Thoracic aorta (tissue), 2 donors: Measurements from ENCODE around the gene MAGI1. TPM values are rescaled to one million over a fixed set of nuclear protein-coding genes. Genes with fewer than 3 reads are reported as not detected.

Experiments
- ATAC-seq: fragments of 150-250 bp; one replicate; pipeline ENCODE4 v1.8.0; 2017; ENCODE audit warnings: low read depth; ENCODE audit not compliant: insufficient number of reproducible peaks, low FRiP score
- DNase-seq: peaks from one replicate; pipeline ENCODE4 v3.0.0-alpha.2; 2020; ENCODE audit warnings: low spot score
- H3K27ac ChIP-seq, 2 donors: fragments of 200-600 bp; sonication (generic); 1 replicate in 1 of 2; 2 replicates in 1 of 2; pipeline ENCODE4 v1.5.1; 2016; ENCODE audit warnings: mild to moderate bottlenecking in 2 of 2, moderate library complexity in 2 of 2
- H3K27me3 ChIP-seq: fragments of 200-600 bp; sonication (generic); replicated peaks from 2 replicates; pipeline ENCODE4 v1.6.0; 2016; ENCODE audit warnings: mild to moderate bottlenecking; ENCODE audit not compliant: insufficient read depth
- H3K36me3 ChIP-seq: fragments of 200-600 bp; sonication (generic); one replicate; pipeline ENCODE4 v1.5.1; 2016
- H3K4me1 ChIP-seq, 2 donors: fragments of 200-600 bp; sonication (generic); 1 replicate in 1 of 2; 2 replicates in 1 of 2; pipeline versions ENCODE4 v1.5.1 to v1.6.0; 2016; ENCODE audit warnings: low read depth in 2 of 2, mild to moderate bottlenecking in 1 of 2; ENCODE audit not compliant: control insufficient read depth in 1 of 2
- H3K4me3 ChIP-seq: fragments of 200-600 bp; sonication (generic); 2 replicates; pipeline ENCODE4 v1.5.1; 2016; ENCODE audit warnings: mild to moderate bottlenecking
- H3K9me3 ChIP-seq: fragments of 200-600 bp; sonication (generic); 2 replicates; pipeline ENCODE4 v1.5.1; 2016
- CTCF ChIP-seq: fragments of 200-600 bp; sonication (generic); IDR thresholded peaks from one replicate; pipeline ENCODE4 v1.5.1; 2019; ENCODE audit warnings: antibody characterized with exemption
- total RNA-seq, 2 donors: library from RNA; depleted of rRNA; stranded (reverse); fragments of >200 nt; gene quantifications; one replicate each; pipeline versions ENCODE4 v1.1.0 to v1.2.3, GENCODE V29; 2016

MAGI1 gene
- total RNA-seq, 2 donors from 2014 or later: 48.2 to 88.5 TPM

GRCh38 chr3:65974509-65974908 lies 64.2 kb downstream of the MAGI1 start:
- no peak for TF ChIP-seq CTCF
- DNase-seq (no peak), ATAC-seq (no peak)
- Histone ChIP-seq H3K36me3 (no peaks in the 10 kb centered on the region), H3K27me3 (no peaks in the 10 kb centered on the region), H3K9me3 (no peaks in the 10 kb centered on the region), H3K27ac (peak overlapping the region; percentile 54 to 58), H3K4me1 (peaks cover 20 to 44% of the 10 kb centered on the region in 2 donors), H3K4me3 (no peak overlapping the region)

- Histone ChIP-seq H3K27me3 (no peaks in the 10 kb centered on the region), H3K4me1 (peaks cover 12 to 32% of the 10 kb centered on the region in 2 donors), H3K36me3 (no peaks in the 10 kb centered on the region), H3K9me3 (no peaks in the 10 kb centered on the region), H3K4me3 (no peak overlapping the region), H3K27ac (no peak overlapping the region)
- no peak for ATAC-seq
- TF ChIP-seq CTCF: no peak
- DNase-seq: no peak
Measured at GRCh38 chr3:65972765-65973164, 66.0 kb downstream of the MAGI1 start.

GRCh38 chr3:65971293-65972252 lies 67.1 kb downstream of the MAGI1 start:
- Histone ChIP-seq H3K27me3 (no peaks in the 10 kb centered on the region), H3K4me1 (peaks cover 12 to 30% of the 10 kb centered on the region in 2 donors), H3K27ac (peak overlapping the region; percentile 3 to 24), H3K9me3 (no peaks in the 10 kb centered on the region), H3K4me3 (no peak overlapping the region), H3K36me3 (no peaks in the 10 kb centered on the region)
- ATAC-seq (no peak), DNase-seq (no peak)
- no peak for TF ChIP-seq CTCF

- H3K27ac ChIP-seq: no peak overlapping the region
- TF ChIP-seq CTCF: no peak
- ATAC-seq (no peak), DNase-seq (no peak)
- H3K9me3 ChIP-seq: no peaks in the 10 kb centered on the region
- H3K36me3 ChIP-seq: no peaks in the 10 kb centered on the region
- peaks cover 5 to 28% of the 10 kb centered on the region in 2 donors for H3K4me1 ChIP-seq
- H3K27me3 ChIP-seq: no peaks in the 10 kb centered on the region
- H3K4me3 ChIP-seq: no peak overlapping the region
Measured at GRCh38 chr3:65968996-65969395, 69.7 kb downstream of the MAGI1 start.

- Histone ChIP-seq H3K9me3 (no peaks in the 10 kb centered on the region), H3K4me1 (peaks cover 5 to 34% of the 10 kb centered on the region in 2 donors), H3K36me3 (no peaks in the 10 kb centered on the region), H3K4me3 (no peak overlapping the region), H3K27me3 (no peaks in the 10 kb centered on the region), H3K27ac (no peak overlapping the region)
- ATAC-seq (no peak), DNase-seq (no peak)
- TF ChIP-seq CTCF: no peak
Measured at GRCh38 chr3:65967451-65967850, 71.3 kb downstream of the MAGI1 start.
